ENCODE results near the gene RAPGEF6. TPM values are rescaled to one million over a fixed set of nuclear protein-coding genes. Genes with fewer than 3 reads are reported as not detected.

Gene RAPGEF6
- total and polyA plus RNA-seq, 2 experiments from 2014 or later: 9.5 to 20.3 TPM

DNA sequence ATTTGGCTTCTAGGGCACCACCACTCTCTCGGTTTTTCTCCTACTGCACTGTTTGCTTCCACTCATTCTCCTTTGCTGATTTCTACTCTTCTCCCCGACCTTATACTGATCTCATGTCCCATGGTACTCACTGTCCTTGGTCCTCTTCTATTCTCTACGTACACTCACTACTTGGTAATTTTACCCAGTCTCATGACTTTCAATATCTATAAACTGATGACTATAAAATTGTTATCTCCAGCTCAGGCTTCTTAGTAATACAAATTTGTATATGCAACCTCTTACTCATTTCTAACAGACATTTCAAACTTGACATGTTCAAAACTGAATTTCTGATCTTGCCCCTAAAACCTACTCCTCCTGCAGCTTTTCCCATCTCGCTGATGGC, 4.1 kb downstream of the RAPGEF6 start (continued):
- TF ChIP-seq CTCF (conservative IDR thresholded peaks at IDR 0.05; ENCODE audit: low read depth in 2 of 2) (no peak), ZNF331 (CRISPR knock-in tag; IDR thresholded peaks at IDR 0.05; ENCODE audit: low read depth) (no peak), STAT1 (IDR thresholded peaks at IDR 0.05; ENCODE audit: unreplicated experiment) (no peak), CREB1 (CRISPR knock-in tag; IDR thresholded peaks at IDR 0.05; ENCODE audit: low read depth) (no peak), EZH2 (IDR thresholded peaks at IDR 0.05; ENCODE audit: low read depth, unreplicated experiment) (no peak), REST (IDR thresholded peaks at IDR 0.05; ENCODE audit: unreplicated experiment) (no peak), NANOG (IDR thresholded peaks at IDR 0.05; ENCODE audit: borderline replicate concordance) (no peak), JUNB (IDR thresholded peaks at IDR 0.05; ENCODE audit: unreplicated experiment) (no peak), POLR2AphosphoS5 (IDR thresholded peaks at IDR 0.05; ENCODE audit: low read depth) (no peak), EZH2phosphoT487 (IDR thresholded peaks at IDR 0.05; ENCODE audit: unreplicated experiment) (no peak)
- TF ChIP-seq, protein P1, sequence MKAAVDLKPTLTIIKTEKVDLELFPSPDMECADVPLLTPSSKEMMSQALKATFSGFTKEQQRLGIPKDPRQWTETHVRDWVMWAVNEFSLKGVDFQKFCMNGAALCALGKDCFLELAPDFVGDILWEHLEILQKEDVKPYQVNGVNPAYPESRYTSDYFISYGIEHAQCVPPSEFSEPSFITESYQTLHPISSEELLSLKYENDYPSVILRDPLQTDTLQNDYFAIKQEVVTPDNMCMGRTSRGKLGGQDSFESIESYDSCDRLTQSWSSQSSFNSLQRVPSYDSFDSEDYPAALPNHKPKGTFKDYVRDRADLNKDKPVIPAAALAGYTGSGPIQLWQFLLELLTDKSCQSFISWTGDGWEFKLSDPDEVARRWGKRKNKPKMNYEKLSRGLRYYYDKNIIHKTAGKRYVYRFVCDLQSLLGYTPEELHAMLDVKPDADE (IDR thresholded peaks at IDR 0.05): no peak

GRCh38 chr5:131630208-131630962, 4.6 kb downstream of the RAPGEF6 start:
- no peaks in the 10 kb centered on the region for H3K36me3 ChIP-seq (ENCODE audit: insufficient read depth)
- TF ChIP-seq CTCF (conservative IDR thresholded peaks at IDR 0.05; ENCODE audit: low read depth in 2 of 2): no peak
- TF ChIP-seq JUNB (IDR thresholded peaks at IDR 0.05; ENCODE audit: unreplicated experiment): no peak
- TF ChIP-seq ZNF331 (CRISPR knock-in tag; IDR thresholded peaks at IDR 0.05; ENCODE audit: low read depth): no peak
- no peak for TF ChIP-seq REST (IDR thresholded peaks at IDR 0.05; ENCODE audit: unreplicated experiment)

More at GRCh38 chr5:131630208-131630962, 4.6 kb downstream of the RAPGEF6 start:
- H4K20me1 ChIP-seq (replicated peaks; ENCODE audit: insufficient read depth): peaks cover 15% of the 10 kb centered on the region
- H3K4me1 ChIP-seq (ENCODE audit: insufficient read depth): peaks cover 40% of the 10 kb centered on the region
- no peak for DNase-seq (ENCODE audit: low spot score)
- ATAC-seq: no peak
- no peaks in the 10 kb centered on the region; the same call in 2 of the 3 replicates for H3K9me3 Mint-ChIP-seq
- H3K4me2 ChIP-seq: no peak overlapping the region
- H3K36me3 Mint-ChIP-seq (ENCODE audit: low read depth): no peaks in the 10 kb centered on the region
- H3K79me2 ChIP-seq (replicated peaks; ENCODE audit: insufficient read depth): peaks cover 94% of the 10 kb centered on the region
- no peaks in the 10 kb centered on the region for H3K27me3 ChIP-seq (ENCODE audit: insufficient read depth)
- H3K4me1 Mint-ChIP-seq: peaks cover 4% of the 10 kb centered on the region; the same call in 2 of the 3 replicates
- H3K27ac ChIP-seq (ENCODE audit: low read depth): no peak overlapping the region
- no peak overlapping the region for H3K4me3 ChIP-seq
- H3K27ac Mint-ChIP-seq: no peak overlapping the region
- H3K4me3 Mint-ChIP-seq: no peak overlapping the region
- H2AFZ ChIP-seq: no peak overlapping the region
- no peaks in the 10 kb centered on the region for H3K9me2 ChIP-seq (ENCODE audit: insufficient read depth)
- no peaks in the 10 kb centered on the region for H3F3A ChIP-seq (replicated peaks; ENCODE audit: low read depth)
- peaks cover 7% of the 10 kb centered on the region for H3K27me3 Mint-ChIP-seq (ENCODE audit: insufficient read depth, low read depth, poor library complexity)

Measured in GM23338 (cell line).